ENCODE results near the gene NAA38. TPM values are rescaled to one million over a fixed set of nuclear protein-coding genes. Genes with fewer than 3 reads are reported as not detected.

Gene NAA38
- total RNA-seq, 1 donor from 2014 or later, result 105 TPM

DNA sequence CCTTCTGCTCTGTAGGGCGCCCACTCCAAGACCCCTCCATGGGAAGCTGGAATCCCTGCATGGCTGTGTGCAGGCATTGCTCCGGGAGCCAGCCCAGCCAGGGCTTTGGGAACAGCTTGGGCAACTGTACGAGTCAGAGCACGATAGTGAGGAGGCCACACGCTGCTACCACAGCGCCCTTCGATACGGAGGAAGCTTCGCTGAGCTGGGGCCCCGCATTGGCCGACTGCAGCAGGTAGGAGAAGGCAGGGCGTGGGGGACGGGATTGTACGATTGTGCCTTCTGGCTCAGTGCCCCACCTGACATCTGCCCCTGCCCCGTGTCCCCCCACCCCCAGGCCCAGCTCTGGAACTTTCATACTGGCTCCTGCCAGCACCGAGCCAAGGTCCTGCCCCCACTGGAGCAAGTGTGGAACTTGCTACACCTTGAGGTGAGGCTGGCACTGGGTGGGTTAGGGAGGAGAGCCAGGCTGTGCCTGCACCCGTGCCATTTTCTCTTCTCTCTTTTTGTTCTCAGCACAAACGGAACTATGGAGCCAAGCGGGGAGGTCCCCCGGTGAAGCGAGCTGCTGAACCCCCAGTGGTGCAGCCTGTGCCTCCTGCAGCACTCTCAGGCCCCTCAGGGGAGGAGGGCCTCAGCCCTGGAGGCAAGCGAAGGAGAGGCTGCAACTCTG, 11.2 kb downstream of the NAA38 start:
- intact Hi-C loops (cut with DNase I), result loop anchor here (10.0 kb wide), 1 partner anchor 361 kb away; the partner anchor contains the start of genes POLR2A and SLC35G6
- ATAC-seq, result no peak
- no peak for DNase-seq (ENCODE audit: missing footprints)

DNA sequence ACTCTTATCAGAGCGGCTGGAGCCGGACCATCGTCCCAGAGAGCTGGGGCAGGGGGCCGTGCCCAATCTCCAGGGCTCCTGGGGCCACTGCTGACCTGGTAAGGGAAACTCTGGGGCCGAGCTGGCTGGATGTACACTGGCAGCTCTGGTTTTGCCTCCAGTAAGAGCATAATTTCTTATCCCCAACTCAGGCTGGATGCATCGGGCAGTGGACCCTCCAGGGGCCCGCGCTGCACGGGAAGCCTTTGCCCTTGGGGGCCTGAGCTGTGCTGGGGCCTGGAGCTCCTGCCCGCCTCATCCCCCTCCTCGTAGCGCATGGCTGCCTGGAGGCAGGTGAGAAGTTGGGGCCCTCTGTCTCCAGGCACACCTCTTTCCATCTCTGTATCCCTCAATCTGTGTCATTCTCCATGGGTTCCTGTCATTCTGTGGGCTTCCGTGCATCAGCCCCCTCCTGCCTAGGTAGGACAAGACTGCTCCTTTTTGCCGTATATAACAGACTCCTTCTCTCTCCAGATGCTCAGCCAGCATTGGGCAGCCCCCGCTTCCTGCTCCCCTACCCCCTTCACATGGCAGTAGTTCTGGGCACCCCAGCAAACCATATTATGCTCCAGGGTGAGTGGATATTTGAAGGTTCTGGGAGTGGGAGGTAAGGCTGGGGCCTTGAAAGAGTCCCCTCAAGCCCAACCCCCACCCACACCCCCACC, 11.8 kb downstream of the NAA38 start:
- ATAC-seq (no peak), DNase-seq (ENCODE audit: missing footprints) (no peak)
- intact Hi-C loops (cut with DNase I), result loop anchor here (10.0 kb wide), 1 partner anchor 361 kb away; the partner anchor contains the start of genes POLR2A and SLC35G6

DNA sequence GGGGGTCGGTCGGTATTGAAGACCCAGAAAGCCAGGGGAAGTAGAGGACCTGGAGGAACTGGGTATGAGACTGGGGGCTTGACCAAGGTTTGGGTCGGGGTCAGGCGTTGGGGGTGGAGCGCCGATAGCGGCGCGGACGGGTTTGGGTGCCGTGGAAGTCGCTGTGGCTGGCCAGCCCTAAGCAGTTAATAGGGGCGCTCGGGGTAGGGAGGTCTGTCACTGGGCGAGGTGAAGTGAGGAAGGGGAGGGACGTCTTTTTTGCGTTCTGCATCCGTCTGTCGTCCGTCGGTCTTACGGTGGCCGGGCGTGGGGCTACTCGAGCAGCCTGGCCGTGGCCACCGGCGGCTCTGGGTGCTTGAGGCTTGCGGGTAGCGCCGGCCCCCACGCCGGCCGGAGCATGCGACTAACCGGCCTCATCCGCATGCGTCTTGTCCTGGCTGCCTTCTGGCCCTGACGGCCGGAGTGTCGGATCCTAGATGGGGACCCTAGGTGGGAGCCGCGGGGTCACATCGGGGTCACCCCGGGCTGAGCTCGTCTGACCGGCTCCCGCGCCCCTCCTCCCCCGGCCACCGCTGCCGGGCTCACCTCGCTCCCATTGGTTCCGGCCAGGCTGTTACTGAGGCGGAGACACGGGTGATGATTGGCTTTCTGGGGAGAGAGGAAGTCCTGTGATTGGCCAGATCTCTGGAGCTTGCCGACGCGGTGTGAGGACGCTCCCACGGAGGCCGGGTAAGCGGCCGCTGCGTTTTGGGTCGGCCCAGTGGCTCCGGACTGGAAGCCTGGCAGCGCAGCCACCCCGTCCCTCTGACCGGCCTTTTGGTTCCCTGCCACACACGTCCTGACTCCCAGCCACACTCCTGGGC, 12.8 kb downstream of the NAA38 start:
- ATAC-seq, result peak; percentile 82
- DNase-seq (ENCODE audit: missing footprints), result peak; percentile 96
- intact Hi-C loops (cut with DNase I), result loop anchor here (5.0 to 10.0 kb wide), 2 partner anchors 360 to 403 kb away; partner anchors contain the start of genes CTC1, PFAS, POLR2A and SLC35G6

DNA sequence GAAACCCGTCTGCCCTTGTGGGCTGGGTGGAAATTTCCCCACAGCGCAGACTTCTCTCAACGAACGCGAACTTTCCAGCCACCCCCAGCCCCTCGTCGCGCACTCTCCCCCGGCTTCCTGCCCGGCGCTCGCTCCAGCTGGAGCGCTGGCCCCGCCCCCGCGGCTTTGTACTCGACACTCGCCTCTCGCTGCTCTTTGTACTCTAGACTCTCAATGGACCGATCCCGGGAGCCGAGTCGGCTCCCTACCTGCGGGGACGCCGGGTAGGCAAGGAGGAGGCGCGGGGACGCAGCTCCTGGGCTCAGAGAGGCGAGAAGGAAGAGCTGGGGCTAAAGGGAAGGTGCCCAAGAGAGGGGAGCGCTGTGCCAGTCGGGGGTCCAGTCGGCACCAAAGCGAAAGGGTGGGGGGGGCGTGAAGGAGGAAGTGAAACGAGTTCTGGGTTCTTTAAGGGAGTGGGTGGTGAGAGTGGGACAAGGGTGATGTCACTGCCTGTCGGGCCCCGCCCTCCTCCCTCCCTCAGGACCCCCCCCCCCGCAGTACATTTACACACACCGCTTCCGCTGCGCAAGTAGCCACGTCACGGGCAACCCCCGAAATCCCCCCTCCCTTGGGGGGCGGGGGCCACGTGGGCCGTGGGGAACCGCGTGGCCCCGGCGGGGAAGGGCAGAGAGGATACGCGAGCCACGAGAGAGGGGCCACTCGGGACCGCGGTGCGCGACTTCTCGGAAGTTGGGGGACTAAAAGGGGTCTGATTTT, 13.6 kb downstream of the NAA38 start:
- intact Hi-C loops (cut with DNase I), result loop anchor here (2.0 to 10.0 kb wide), 3 partner anchors 13 to 404 kb away; partner anchors contain the start of genes CTC1, NAA38, PFAS and POLR2A
- ATAC-seq (peak; percentile 27), DNase-seq (ENCODE audit: missing footprints) (peak; percentile 92)

DNA sequence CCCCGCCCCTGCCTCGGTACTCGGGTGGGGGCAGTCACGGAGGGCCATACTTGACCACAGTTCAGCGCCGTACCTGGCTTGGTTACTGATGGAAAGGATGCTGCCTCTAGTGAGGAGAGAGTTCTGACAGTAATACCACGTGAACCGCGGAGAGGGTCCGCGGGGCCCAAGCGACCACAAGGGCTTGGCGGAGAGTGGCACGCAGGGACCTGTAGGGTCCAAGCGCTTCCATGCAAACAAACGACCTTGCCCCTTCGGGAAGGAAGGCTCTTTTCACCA, 14.2 kb downstream of the NAA38 start:
- DNase-seq (ENCODE audit: missing footprints), result no peak
- intact Hi-C loops (cut with DNase I), result loop anchor here (2.0 to 10.0 kb wide), 3 partner anchors 14 to 404 kb away; partner anchors contain the start of genes CTC1, NAA38, PFAS and POLR2A
- no peak for ATAC-seq

DNA sequence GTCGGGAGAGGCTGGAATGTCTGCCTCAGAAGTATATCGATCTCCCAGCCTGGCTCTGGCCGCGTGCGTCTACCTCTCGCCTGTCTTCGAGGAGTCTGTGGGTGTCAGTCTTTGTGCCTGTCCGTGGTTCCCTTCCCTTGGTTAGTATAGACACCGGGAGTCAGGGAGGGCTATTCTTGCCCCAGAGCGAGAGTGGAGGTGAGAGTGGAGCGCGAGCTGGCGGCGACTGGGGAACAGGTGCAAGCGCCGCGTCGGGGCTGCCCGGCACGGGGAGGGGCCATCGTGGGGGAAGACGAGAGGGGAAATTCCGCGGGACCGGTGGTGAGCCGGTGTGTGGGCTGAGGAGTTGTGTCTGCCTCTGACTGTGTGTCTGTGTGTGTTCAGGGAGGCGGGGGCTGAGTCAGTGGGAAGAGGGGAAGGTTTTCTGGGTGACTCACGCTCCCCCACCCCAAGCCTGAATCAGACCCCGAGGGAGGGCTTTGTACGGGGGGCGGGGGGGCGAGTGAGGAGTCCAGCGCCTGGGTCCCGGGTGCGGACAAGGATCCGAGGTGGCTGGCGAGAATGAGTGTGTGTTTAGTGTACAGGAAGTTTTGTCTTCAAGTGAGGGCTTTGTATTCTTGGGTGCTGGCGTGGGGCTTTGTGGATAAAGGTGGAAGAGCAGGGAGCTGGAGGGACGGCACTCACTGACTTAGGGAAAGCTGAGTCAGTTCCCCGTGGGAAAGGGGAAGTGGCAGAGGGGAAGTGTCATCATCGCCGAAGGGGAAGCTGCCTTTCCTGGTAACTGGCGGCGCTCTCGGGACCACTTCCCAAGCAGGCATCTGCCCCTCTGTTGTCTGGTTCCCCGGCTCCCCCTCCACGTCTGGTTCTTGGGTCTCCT, 14.7 kb downstream of the NAA38 start:
- intact Hi-C loops (cut with DNase I), result loop anchor here (2.0 to 10.0 kb wide), 3 partner anchors 14 to 405 kb away; partner anchors contain the start of genes CTC1, NAA38, PFAS and POLR2A
- ATAC-seq, result peak; percentile 15
- DNase-seq (ENCODE audit: missing footprints), result peak; percentile 90

DNA sequence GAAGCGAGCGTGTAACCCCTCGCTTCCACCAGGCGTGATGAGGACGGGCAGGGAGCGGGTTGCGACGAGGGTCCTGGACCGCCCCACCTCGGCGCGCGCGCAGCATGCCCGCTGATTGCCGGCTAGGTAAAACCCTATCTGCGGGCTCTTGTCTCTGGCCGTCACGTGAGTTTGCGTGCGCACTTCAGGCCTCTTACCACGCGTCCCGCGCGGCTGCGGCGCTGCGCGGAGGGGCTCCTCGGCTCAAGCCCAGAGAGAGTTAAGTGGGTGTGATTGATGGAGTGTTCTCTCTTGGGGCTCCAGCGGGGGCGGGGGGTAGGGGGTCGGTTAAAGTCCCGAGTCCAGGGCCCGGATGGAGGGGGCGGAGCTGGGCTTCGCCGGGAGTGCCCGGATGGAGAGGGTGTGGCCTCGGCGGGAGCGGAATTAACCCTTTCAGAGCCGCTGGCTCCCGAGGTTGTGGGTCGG, 15.4 kb downstream of the NAA38 start:
- ATAC-seq, result peak; percentile 76
- DNase-seq (ENCODE audit: missing footprints), result peak; percentile 93
- intact Hi-C loops (cut with DNase I), result loop anchor here (2.0 to 10.0 kb wide), 3 partner anchors 15 to 405 kb away; partner anchors contain the start of genes CTC1, NAA38, PFAS and POLR2A

DNA sequence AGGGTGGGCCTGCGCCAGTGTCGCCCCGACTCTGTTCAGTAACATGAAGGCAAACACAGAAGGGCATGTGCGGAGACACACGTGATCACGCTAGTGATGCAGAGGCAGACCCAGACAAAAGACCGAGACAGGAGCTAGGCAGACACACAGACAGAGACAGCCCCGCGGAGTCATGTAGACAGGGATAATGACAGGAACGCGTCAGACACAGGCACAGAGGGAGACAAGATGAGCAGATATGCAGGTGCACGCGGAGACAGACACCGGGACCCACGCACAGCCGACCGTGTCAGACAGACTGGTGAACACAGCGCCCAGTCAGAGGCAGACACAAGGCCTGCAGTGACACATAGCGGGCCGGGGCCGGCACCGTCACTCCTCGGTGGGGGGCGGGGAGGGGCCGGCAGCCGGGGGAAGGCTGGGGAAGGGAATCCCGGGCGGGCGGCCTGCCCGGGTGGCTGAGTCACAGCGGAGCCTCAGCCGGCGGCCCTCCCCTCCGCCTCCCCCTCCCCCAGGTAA, 15.9 kb downstream of the NAA38 start:
- peak; percentile 55 for ATAC-seq
- DNase-seq (ENCODE audit: missing footprints), result peak; percentile 93
- intact Hi-C loops (cut with DNase I), result loop anchor here (5.0 to 10.0 kb wide), 2 partner anchors 357 to 406 kb away; partner anchors contain the start of genes CTC1, PFAS, POLR2A and SLC35G6

DNA sequence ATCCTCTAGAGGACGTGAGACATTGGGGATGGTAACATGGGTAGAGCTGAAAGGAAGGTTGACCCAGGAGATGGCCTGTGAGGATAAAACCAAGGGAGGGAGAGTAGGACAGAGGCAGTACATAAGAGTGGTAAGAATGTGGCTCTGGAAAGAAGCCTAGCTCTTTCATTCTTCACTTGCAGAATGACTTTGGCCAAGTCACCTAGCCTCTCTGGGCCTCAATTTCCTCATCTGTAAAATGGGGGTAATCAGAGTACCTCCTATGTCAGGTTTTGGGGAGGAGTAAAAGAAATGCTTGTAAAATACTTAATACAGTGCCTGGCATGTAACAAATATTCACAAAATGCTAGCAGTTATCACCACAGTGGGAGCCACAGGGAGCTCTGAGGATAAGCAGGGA, 16.5 kb downstream of the NAA38 start:
- intact Hi-C loops (cut with DNase I), result loop anchor here (5.0 to 10.0 kb wide), 2 partner anchors 356 to 406 kb away; partner anchors contain the start of genes CTC1, PFAS, POLR2A and SLC35G6
- ATAC-seq (no peak), DNase-seq (ENCODE audit: missing footprints) (no peak)

DNA sequence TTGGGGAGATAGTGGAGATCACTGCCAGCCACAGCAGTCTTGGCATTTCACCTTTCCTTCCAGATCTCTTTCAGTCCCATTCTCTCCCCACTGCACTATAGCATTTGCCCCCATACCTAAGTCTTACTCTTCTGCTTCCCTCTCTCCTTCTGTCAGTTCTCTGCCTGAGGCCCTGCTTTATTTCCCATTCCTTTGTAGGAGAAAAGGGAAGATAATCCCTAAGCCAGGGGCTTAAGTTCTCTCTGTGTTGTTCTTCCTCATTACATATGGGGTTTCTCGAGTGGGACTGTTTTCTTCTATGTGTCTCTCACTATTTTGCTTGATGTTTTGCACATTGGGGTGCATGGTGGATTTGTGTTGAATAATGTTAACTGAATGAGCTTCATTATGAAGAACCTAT, 16.9 kb downstream of the NAA38 start:
- no peak for DNase-seq (ENCODE audit: missing footprints)
- no peak for ATAC-seq
- intact Hi-C loops (cut with DNase I), result loop anchor here (5.0 to 10.0 kb wide), 2 partner anchors 356 to 407 kb away; partner anchors contain the start of genes CTC1, PFAS, POLR2A and SLC35G6

DNA sequence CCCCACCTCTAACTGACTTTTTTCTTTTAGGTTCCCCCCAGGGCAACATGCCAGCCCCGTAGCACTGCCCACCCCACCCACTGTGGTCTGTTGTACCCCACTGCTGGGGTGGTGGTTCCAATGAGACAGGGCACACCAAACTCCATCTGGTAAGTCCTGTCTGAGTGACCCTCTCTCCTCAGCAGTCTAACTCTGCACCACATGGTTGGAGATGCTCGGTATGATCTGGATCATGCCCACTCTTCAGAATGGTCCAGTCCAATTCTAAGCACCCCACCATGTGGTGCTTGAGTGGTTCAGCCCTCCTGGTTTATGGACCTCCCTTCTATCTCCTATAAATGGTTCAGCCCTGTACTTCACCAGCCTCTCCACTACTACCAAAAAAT, 17.5 kb downstream of the NAA38 start:
- no peak for DNase-seq (ENCODE audit: missing footprints)
- intact Hi-C loops (cut with DNase I), result loop anchor here (5.0 to 10.0 kb wide), 2 partner anchors 355 to 407 kb away; partner anchors contain the start of genes CTC1, PFAS, POLR2A and SLC35G6
- no peak for ATAC-seq

DNA sequence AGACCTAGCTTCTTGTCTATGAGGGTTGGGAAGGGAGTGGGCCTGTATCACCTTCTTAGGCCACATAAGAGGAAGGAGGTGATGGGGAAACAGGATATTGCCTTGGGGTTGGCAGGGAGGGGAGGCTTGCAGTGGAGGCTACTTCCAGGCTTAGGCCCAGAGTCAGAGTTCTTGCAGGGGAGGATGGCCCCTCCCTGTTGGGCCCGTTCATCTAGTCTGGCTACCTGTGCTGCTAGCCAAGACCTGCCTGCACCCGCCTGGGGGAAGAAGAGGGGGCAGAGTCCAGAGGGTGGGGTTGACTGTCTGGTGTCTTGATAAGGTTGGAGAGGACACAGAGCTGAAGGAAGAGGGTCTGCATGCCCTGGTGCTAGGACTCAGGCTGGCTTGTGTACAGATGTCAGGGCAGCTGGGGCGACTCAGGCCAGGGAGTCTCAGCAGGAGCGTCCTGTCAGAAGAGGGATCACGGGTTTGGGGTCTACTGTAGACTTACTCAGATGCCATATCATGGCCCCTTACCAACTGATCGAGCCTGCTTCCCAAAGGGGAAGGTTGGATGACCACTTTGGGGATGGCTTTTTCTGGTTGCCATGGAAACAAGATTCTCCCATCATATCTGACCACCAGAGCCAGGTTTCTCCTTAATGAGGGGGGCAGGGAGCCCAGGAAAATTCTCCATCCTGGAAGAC, 18.0 kb downstream of the NAA38 start:
- intact Hi-C loops (cut with DNase I), result no loop called here
- DNase-seq (ENCODE audit: missing footprints) (no peak), ATAC-seq (no peak)

DNA sequence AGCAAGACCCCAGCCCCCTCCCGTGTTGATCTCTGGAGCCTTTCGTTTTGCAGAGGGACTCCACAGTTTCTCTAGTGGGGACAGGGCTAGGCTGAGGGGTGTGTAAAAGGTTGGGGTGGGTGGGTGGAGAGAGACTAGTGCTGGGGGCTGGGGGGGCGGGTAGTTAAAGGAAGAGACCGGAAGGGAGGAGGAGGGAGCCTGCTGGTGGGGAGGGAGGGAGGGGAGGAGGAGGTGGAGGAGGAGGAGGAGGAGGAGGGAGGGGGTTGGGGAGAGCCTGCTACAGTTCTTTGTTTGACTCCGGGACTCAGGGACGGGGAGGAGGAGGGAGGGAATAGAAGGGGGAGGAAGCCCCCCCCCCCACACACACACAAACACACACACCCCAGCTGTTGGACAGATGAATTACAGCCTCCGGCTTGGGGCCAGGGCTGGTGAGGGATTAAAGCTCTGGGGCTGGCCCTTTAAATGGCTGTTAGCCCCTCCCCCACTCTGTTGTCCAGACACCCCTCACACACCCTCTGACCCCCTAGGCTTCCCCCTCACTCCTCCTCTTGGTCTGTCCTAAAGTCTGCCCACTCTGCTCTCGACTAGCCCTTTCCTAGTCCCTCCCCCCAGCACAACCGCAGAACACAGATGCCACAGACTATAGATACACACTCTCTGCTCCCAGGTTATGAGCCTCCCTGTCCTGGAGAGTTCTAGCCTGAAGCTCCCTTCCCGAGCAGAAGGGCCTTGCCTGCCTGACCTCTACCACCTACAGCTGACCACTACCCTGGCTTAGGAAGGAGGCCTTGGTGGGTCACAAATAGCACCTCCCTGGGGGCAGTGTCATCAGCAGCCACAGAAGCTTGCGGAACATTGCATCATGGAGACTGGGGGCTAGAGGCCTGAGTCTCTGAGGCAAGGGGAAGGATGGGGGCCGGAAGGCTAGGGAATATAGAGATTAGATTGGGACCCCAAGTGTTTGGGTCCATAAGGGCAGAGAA, 19.0 kb downstream of the NAA38 start:
- DNase-seq (ENCODE audit: missing footprints) (no peak), ATAC-seq (no peak)
- intact Hi-C loops (cut with DNase I), result no loop called here

DNA sequence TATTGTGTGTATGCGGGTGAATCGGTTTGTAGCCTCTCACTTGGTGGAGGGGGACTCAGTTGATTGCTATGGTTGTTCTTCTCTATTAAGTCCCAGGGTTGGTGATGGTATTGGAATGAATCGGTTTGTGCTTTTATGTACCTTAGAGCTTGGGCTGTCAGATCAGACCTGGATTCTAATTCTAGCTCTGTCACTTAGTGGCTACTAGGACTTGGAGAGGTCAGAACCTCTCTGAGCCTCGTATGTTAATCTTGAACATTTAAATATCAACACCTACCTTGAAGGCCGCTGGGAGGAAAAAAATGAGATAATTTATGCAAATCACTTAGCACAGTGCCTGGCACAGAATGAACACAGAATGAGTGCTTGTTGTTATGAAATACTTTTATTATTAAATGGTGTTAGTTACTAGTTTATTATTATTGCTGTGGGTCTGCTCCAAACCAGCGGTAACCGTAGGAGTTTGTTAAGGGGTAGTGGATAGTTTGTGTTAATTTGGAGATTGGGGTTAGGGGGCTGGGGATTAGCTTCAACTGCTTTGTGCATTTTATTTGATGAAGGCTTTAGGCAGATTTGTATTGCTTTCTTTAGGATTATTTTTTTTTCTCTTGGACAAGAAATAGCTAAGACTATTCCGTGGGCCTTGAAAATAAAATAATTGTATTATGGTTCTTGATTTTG, 19.8 kb downstream of the NAA38 start:
- intact Hi-C loops (cut with DNase I), result loop anchor here (2.0 kb wide), 1 partner anchor 13 kb away; no protein-coding TSS in a partner anchor
- ATAC-seq (no peak), DNase-seq (ENCODE audit: missing footprints) (no peak)
